Measurements from ENCODE around the gene CHST2.

DNA sequence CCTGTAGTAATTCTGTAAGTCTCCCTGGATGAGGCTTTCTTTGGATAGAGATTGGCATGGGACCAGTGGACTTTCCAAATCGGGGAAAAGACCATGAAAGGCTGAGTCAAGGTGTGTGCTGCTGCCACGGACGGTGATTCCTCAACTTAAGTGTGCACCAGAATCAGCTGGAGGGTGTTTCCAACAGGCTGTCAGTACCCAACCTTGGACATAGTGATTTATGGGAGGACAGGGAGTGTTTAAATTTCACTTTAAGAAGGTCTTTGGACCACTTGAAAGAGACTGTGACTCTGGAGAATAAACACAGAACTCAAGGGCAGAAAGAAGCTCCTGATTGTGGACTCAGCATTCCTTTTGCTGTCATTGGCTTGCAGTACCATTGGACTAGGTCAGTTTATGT, 20.4 kb upstream of the CHST2 start:
- TF ChIP-seq, protein P1, sequence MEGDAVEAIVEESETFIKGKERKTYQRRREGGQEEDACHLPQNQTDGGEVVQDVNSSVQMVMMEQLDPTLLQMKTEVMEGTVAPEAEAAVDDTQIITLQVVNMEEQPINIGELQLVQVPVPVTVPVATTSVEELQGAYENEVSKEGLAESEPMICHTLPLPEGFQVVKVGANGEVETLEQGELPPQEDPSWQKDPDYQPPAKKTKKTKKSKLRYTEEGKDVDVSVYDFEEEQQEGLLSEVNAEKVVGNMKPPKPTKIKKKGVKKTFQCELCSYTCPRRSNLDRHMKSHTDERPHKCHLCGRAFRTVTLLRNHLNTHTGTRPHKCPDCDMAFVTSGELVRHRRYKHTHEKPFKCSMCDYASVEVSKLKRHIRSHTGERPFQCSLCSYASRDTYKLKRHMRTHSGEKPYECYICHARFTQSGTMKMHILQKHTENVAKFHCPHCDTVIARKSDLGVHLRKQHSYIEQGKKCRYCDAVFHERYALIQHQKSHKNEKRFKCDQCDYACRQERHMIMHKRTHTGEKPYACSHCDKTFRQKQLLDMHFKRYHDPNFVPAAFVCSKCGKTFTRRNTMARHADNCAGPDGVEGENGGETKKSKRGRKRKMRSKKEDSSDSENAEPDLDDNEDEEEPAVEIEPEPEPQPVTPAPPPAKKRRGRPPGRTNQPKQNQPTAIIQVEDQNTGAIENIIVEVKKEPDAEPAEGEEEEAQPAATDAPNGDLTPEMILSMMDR (IDR thresholded peaks at IDR 0.05), result no peak
- TF ChIP-seq EP300 (IDR thresholded peaks at IDR 0.05) (no peak), POLR2A (IDR thresholded peaks at IDR 0.05) (no peak)

All from ovary (tissue), 3 donors.